ENCODE data around the gene SEMA5A. TPM values are rescaled to one million over a fixed set of nuclear protein-coding genes. Genes with fewer than 3 reads are reported as not detected.

SEMA5A gene
- total RNA-seq, 1 donor from 2014 or later: 189 TPM

DNA sequence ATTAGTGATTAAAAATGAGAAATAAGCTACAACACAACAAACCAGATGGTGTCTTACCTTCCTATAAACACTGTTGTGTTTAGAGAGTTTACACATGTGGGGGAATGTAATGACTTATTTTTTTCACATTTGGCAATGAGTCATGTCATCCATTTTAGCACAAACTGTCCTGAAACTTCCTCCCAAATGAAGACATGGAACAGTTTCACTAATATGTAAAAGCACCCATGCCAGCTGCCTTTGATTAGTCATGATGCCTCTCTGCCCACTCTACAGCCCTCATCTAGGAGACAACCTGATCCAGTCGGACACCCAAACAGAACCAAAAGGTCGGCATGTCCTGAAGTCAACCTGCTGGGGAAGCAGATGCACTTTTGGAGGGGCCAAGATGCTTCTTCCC is 98.2 kb downstream of the SEMA5A start:
- Mint-ChIP-seq H3K27ac (ENCODE audit: unreplicated experiment) (no peak overlapping the region), H3K4me3 (ENCODE audit: unreplicated experiment) (no peak overlapping the region), H3K4me1 (ENCODE audit: unreplicated experiment) (peaks cover 35% of the 10 kb centered on the region), H3K27me3 (ENCODE audit: unreplicated experiment) (peaks cover 3% of the 10 kb centered on the region), H3K36me3 (ENCODE audit: unreplicated experiment) (peaks cover 44% of the 10 kb centered on the region), H3K9me3 (ENCODE audit: unreplicated experiment) (peaks cover 8% of the 10 kb centered on the region)
- no peak for DNase-seq (ENCODE audit: extremely low spot score, unreplicated experiment)
- TF ChIP-seq, protein P1, sequence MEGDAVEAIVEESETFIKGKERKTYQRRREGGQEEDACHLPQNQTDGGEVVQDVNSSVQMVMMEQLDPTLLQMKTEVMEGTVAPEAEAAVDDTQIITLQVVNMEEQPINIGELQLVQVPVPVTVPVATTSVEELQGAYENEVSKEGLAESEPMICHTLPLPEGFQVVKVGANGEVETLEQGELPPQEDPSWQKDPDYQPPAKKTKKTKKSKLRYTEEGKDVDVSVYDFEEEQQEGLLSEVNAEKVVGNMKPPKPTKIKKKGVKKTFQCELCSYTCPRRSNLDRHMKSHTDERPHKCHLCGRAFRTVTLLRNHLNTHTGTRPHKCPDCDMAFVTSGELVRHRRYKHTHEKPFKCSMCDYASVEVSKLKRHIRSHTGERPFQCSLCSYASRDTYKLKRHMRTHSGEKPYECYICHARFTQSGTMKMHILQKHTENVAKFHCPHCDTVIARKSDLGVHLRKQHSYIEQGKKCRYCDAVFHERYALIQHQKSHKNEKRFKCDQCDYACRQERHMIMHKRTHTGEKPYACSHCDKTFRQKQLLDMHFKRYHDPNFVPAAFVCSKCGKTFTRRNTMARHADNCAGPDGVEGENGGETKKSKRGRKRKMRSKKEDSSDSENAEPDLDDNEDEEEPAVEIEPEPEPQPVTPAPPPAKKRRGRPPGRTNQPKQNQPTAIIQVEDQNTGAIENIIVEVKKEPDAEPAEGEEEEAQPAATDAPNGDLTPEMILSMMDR (IDR thresholded peaks at IDR 0.05): no peak

DNA sequence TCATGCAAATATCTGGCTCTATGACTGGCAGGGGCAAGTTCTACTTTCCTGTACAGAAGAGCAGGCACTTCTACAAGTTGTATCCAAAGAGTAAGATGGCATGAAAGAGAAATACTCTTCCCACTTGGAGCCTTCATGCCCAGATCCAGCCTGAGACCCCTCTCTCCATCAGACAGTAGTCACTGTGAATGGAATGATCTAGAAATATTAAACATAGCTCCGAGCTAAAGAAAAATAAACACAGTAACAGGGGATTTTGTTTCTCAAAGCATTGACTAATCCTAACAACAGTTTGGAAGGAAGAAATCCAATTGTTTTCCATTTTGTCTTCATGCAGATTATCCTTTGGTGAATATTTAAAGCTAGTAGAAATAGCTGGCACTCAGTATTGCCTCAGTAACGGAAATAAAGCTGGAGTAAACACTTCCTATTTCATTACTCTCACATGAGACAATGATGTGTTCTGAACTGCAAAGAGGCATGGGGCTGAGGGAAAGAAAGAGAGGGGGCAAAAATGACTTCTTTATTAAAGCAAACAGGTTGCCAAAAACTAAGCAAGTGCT is 100.0 kb downstream of the SEMA5A start:
- Mint-ChIP-seq H3K36me3 (ENCODE audit: unreplicated experiment) (peaks cover 33% of the 10 kb centered on the region), H3K4me1 (ENCODE audit: unreplicated experiment) (peaks cover 44% of the 10 kb centered on the region), H3K27ac (ENCODE audit: unreplicated experiment) (peak overlapping the region; percentile 37), H3K4me3 (ENCODE audit: unreplicated experiment) (no peak overlapping the region), H3K27me3 (ENCODE audit: unreplicated experiment) (peaks cover 3% of the 10 kb centered on the region), H3K9me3 (ENCODE audit: unreplicated experiment) (peaks cover 8% of the 10 kb centered on the region)
- DNase-seq (ENCODE audit: extremely low spot score, unreplicated experiment): no peak
- TF ChIP-seq, protein P1 (IDR thresholded peaks at IDR 0.05): no peak

DNA sequence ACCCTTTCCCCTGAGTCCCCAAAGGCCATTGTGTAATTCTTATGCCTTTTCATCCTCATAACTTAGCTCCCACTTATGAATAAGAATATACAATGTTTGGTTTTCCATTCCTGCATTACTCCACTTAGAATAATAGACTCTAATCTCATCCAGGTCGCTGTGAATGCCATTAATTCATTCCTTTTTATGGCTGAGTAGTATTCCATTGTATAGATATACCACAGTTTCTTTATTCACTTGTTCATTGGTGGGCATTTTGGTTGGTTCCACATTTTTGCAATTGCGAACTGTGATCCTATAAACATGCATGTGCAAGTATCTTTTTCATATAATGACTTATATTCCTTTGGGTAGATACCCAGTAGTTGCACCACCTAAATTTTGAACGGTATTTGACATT is 101.5 kb downstream of the SEMA5A start:
- Mint-ChIP-seq H3K4me3 (ENCODE audit: unreplicated experiment) (no peak overlapping the region), H3K36me3 (ENCODE audit: unreplicated experiment) (peaks cover 30% of the 10 kb centered on the region), H3K27ac (ENCODE audit: unreplicated experiment) (no peak overlapping the region), H3K9me3 (ENCODE audit: unreplicated experiment) (peaks cover 8% of the 10 kb centered on the region), H3K27me3 (ENCODE audit: unreplicated experiment) (no peaks in the 10 kb centered on the region), H3K4me1 (ENCODE audit: unreplicated experiment) (peaks cover 59% of the 10 kb centered on the region)
- TF ChIP-seq, protein P1 (IDR thresholded peaks at IDR 0.05): no peak
- no peak for DNase-seq (ENCODE audit: extremely low spot score, unreplicated experiment)

DNA sequence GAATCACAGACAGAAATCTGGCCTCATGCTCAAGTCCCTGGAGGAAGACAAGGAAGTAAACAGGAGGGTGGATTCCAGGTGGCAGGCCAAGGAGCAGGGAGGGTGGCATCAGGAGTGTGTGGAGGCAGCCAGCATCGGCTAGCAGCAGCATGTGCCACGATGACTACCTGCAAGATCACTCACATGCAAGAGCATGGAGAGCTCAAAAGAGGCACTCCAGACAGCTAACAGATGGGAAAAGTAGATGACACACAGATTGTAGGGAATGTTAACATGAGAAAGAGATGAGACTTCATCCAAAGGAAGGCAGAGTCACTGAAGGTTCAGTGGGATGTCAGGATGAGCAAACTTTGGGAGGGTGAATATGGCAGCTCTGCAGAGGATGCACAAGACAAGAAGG is 104.3 kb downstream of the SEMA5A start:
- DNase-seq (ENCODE audit: extremely low spot score, unreplicated experiment): no peak
- no peaks in the 10 kb centered on the region for H3K27me3 Mint-ChIP-seq (ENCODE audit: unreplicated experiment)
- H3K9me3 Mint-ChIP-seq (ENCODE audit: unreplicated experiment): peaks cover 8% of the 10 kb centered on the region
- TF ChIP-seq, protein P1 (IDR thresholded peaks at IDR 0.05): no peak
- peaks cover 60% of the 10 kb centered on the region for H3K4me1 Mint-ChIP-seq (ENCODE audit: unreplicated experiment)
- H3K27ac Mint-ChIP-seq (ENCODE audit: unreplicated experiment): no peak overlapping the region
- H3K36me3 Mint-ChIP-seq (ENCODE audit: unreplicated experiment): peaks cover 29% of the 10 kb centered on the region
- no peak overlapping the region for H3K4me3 Mint-ChIP-seq (ENCODE audit: unreplicated experiment)

DNA sequence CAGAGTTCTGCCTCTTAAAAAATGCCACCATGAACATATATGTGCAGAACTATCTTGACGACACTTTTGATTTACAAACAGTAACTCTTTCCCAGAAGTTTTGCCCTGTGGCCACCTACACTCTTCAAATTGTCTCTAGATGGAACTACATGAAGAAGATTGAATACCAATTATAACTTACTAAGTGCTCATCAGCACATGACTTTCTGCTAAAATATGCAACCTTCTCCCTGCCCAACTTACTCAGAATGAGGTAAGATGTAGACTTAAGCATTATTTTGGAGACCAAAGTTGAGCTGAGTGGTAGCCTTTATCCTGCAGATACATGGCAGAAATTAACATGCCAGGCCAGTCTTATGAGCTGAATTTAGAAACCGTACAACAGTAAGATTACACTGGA is 105.4 kb downstream of the SEMA5A start:
- Mint-ChIP-seq H3K9me3 (ENCODE audit: unreplicated experiment) (peaks cover 8% of the 10 kb centered on the region), H3K27ac (ENCODE audit: unreplicated experiment) (peak overlapping the region; percentile 65), H3K4me3 (ENCODE audit: unreplicated experiment) (no peak overlapping the region), H3K36me3 (ENCODE audit: unreplicated experiment) (peaks cover 35% of the 10 kb centered on the region), H3K4me1 (ENCODE audit: unreplicated experiment) (peaks cover 51% of the 10 kb centered on the region), H3K27me3 (ENCODE audit: unreplicated experiment) (no peaks in the 10 kb centered on the region)
- TF ChIP-seq, protein P1 (IDR thresholded peaks at IDR 0.05): no peak
- no peak for DNase-seq (ENCODE audit: extremely low spot score, unreplicated experiment)
